Measurements from ENCODE around the gene CAMTA2.

The CAMTA2 gene

DNA sequence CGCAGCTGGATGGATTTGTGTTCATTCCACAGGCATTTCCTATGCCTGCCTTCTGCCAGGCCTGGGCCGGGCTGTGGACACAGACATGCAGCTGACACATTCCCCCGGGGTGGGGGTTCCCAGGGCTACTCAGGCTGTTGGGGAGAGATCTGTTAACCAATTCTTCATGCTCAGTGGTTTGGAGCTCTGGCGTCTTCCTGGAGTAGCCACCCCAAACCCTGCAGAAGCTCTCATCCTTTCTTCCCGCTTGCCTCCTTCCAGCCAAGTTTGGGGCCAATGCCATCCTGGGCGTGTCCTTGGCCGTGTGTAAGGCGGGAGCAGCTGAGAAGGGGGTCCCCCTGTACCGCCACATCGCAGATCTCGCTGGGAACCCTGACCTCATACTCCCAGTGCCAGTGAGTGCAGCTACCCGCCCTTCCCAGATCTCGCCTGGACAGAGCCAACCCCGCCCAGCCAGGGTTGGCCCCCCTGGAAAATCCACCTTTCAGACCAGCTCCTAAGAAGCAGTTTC is 34.0 kb downstream of the CAMTA2 start:
- Histone ChIP-seq H3K4me3 (ENCODE audit: extremely low read depth, insufficient read depth, low read length, poor library complexity, severe bottlenecking) (no peak overlapping the region), H3K9me3 (ENCODE audit: control insufficient read depth, low read length) (no peaks in the 10 kb centered on the region), H3K27ac (ENCODE audit: low read depth, low read length, severe bottlenecking) (peak overlapping the region; percentile 6), H3K36me3 (ENCODE audit: control insufficient read depth, insufficient read depth, low read length) (peaks cover 21% of the 10 kb centered on the region), H3K4me1 (ENCODE audit: control insufficient read depth, insufficient read depth, low read length, poor library complexity, severe bottlenecking) (peaks cover 35% of the 10 kb centered on the region)
- 94 to 95% methylated on average over 12 to 14 of the region's 14 CpGs for WGBS, 2 experiments (ENCODE audit: insufficient coverage in 2 of 2)

DNA sequence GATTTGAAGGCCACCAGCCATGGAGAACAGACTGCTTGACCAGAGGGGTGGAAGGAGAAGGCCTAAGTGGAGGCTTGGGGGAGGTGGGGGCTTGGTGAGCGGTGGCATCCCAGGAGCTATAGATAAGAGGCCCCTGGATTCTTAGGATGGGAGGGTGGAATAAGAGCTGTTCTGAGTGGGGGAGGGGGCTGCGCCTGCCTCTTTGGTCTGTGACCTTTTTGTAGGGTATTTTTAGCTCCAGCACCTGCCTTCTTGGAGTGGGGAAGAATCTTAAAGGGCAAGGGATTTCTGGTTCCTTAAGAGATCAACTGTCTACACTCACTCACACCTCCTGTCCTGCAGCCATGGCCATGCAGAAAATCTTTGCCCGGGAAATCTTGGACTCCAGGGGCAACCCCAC is 36.0 kb downstream of the CAMTA2 start:
- peak overlapping the region; percentile 98 for H3K4me3 ChIP-seq (ENCODE audit: extremely low read depth, insufficient read depth, low read length, poor library complexity, severe bottlenecking)
- peak overlapping the region; percentile 54 for H3K27ac ChIP-seq (ENCODE audit: low read depth, low read length, severe bottlenecking)
- 42 to 54% methylated on average over 2 of the region's 3 CpGs for WGBS, 2 experiments (ENCODE audit: insufficient coverage in 2 of 2)

DNA sequence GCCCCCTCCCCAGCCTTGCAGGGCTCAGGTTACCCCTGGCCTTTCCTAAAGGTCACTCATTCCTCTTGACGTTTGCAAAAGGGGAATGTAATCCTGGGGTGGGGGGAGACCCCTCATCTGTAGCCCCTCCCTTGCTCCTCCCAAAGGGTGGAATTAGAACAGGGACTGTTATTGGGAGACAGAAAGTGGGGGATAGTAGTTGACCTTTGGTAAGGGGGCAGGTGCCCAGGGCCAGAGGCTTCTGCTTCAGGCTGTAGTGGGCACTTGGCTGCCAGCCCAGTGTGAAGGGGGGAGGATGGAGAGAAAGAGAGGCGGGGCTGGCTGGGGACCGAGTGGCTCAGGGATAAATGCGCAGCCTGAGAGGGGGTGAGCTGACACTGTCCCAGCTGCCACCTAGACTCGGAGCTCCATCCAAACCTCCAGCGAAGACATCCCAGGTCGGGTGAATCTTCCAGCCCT is 36.7 kb downstream of the CAMTA2 start, which contains the start of gene ENO3:
TSS of gene ENO3 (plus strand) at position 374 of the 459 bp plus-strand sequence. CDS start 711 bp downstream, outside the sequence.
- Histone ChIP-seq H3K4me3 (ENCODE audit: extremely low read depth, insufficient read depth, low read length, poor library complexity, severe bottlenecking) (peak within 1 kb of the TSS; percentile 98), H3K27ac (ENCODE audit: low read depth, low read length, severe bottlenecking) (peak within 1 kb of the TSS; percentile 97), H3K4me1 (ENCODE audit: control insufficient read depth, insufficient read depth, low read length, poor library complexity, severe bottlenecking) (peaks cover 32% of the 10 kb centered on the region), H3K36me3 (ENCODE audit: control insufficient read depth, insufficient read depth, low read length) (peaks cover 27% of the 10 kb centered on the region), H3K9me3 (ENCODE audit: control insufficient read depth, low read length) (no peaks in the 10 kb centered on the region)
- WGBS, 2 experiments (ENCODE audit: insufficient coverage in 2 of 2): 23% methylated on average over 5 of the region's 7 CpGs; no CpG with 5 or more reads in 1 of the 2 experiments

More for the DNA sequence above, 36.0 kb downstream of the CAMTA2 start:
- Histone ChIP-seq H3K9me3 (ENCODE audit: control insufficient read depth, low read length) (no peaks in the 10 kb centered on the region), H3K4me1 (ENCODE audit: control insufficient read depth, insufficient read depth, low read length, poor library complexity, severe bottlenecking) (peaks cover 35% of the 10 kb centered on the region), H3K36me3 (ENCODE audit: control insufficient read depth, insufficient read depth, low read length) (peaks cover 21% of the 10 kb centered on the region)

DNA sequence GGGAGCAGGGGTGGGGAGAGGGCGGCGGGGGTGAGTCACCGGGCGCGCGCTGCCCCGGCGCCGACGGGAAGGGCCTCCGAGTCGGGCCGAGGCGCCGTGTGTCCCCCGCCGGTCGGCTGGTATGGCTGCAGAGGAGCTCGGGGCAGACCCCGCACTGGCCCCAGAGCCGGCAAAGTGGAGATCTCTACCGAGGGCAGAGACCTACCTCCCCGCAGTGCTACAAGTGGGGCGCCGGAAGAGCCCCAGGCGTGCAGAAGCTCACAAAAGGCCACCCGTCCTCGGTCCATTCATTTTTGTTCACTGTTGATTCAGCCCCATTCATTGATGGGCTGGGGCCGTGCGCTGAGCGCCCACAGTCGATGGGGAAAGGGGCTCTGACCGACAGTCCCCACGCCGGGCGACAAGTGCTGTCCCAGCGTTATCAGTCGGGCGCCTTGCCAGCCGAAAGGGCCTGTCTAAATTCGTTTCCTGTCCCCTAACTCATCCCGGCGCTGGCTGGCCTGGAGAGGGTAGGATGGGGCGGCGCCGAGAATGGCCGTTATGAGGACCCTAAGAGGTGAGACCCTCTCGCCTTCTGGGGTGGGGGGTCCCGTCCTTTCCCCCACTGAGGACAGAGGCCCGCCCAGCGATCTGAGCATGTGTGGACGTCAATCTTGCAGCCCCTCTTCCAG is 37.3 kb downstream of the CAMTA2 start:
- Histone ChIP-seq H3K27ac (ENCODE audit: low read depth, low read length, severe bottlenecking) (peak overlapping the region; percentile 97), H3K4me3 (ENCODE audit: extremely low read depth, insufficient read depth, low read length, poor library complexity, severe bottlenecking) (peak overlapping the region; percentile 98)
- WGBS, 2 experiments (ENCODE audit: insufficient coverage in 2 of 2): 1% methylated on average over 29 to 39 of the region's 52 CpGs

DNA sequence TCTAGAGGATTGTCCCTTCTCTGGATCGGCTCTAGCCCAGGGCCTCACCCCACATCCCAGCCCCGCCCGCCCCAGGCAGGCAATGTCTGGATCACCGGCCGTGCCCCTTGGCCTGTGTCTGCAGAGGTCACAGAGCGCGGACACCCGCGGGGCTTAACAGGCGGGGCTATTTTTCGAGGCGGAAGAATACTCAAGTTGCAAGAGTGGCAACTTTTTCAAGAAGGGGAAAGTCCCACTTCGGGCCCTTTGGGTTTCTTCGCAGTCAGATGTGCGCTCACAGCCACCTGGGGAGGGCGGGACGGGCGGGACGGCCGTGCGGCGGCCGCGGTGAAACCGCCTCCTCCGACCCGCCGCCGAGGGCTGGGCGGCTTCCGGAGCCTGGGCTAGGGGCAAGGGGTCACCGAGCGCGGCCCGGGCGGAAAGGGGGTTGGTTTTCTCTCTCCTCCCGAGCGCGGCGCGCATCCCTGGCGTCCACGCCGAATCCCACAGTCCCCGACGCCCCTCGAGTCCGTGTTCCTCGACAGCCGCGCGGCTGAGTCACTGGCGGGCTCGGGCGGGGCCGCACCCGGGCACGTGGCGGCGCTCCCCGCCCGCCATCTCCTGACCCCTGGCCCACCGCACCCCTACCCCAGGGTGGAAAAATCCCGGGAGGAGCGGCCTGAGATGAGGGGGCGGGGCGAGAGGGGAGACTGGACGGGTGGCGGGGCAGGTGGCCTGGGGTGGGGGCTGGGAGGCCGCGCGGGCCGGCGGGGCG is 38.0 kb downstream of the CAMTA2 start:
- WGBS, 2 experiments (ENCODE audit: insufficient coverage in 2 of 2): 0 to 1% methylated on average over 36 to 57 of the region's 75 CpGs
- peak overlapping the region; percentile 97 for H3K27ac ChIP-seq (ENCODE audit: low read depth, low read length, severe bottlenecking)
- peak overlapping the region; percentile 98 for H3K4me3 ChIP-seq (ENCODE audit: extremely low read depth, insufficient read depth, low read length, poor library complexity, severe bottlenecking)
- no peaks in the 10 kb centered on the region for H3K9me3 ChIP-seq (ENCODE audit: control insufficient read depth, low read length)
- H3K4me1 ChIP-seq (ENCODE audit: control insufficient read depth, insufficient read depth, low read length, poor library complexity, severe bottlenecking): peaks cover 44% of the 10 kb centered on the region
- H3K36me3 ChIP-seq (ENCODE audit: control insufficient read depth, insufficient read depth, low read length): peaks cover 34% of the 10 kb centered on the region

More for the DNA sequence above, 37.3 kb downstream of the CAMTA2 start:
- peaks cover 27% of the 10 kb centered on the region for H3K36me3 ChIP-seq (ENCODE audit: control insufficient read depth, insufficient read depth, low read length)
- peaks cover 37% of the 10 kb centered on the region for H3K4me1 ChIP-seq (ENCODE audit: control insufficient read depth, insufficient read depth, low read length, poor library complexity, severe bottlenecking)
- H3K9me3 ChIP-seq (ENCODE audit: control insufficient read depth, low read length): no peaks in the 10 kb centered on the region

DNA sequence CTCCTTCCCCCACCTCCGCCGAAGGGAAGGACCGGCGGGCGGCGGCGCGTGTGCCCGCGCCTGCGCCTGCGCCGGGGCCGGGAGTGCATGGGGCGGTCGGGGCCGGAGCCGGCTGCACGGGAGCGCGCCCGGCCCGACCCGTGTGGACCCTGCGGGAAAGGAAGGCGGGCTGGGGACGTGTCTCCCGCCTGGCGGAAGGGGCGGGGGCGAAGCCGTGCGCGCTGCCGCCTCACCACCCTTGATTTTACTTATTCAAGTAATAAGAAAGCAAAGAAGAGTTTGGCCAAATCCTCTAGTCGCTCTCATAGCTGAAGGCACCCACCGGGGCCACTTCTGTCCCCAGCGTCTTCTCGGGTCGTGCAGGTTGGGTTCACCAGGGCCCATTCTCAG is 38.5 kb downstream of the CAMTA2 start:
- 0% methylated on average over 19 to 21 of the region's 40 CpGs for WGBS, 2 experiments (ENCODE audit: insufficient coverage in 2 of 2)
- H3K4me3 ChIP-seq (ENCODE audit: extremely low read depth, insufficient read depth, low read length, poor library complexity, severe bottlenecking): peak overlapping the region; percentile 98
- H3K36me3 ChIP-seq (ENCODE audit: control insufficient read depth, insufficient read depth, low read length): peaks cover 39% of the 10 kb centered on the region
- no peaks in the 10 kb centered on the region for H3K9me3 ChIP-seq (ENCODE audit: control insufficient read depth, low read length)
- peaks cover 49% of the 10 kb centered on the region for H3K4me1 ChIP-seq (ENCODE audit: control insufficient read depth, insufficient read depth, low read length, poor library complexity, severe bottlenecking)
- peak overlapping the region; percentile 97 for H3K27ac ChIP-seq (ENCODE audit: low read depth, low read length, severe bottlenecking)

DNA sequence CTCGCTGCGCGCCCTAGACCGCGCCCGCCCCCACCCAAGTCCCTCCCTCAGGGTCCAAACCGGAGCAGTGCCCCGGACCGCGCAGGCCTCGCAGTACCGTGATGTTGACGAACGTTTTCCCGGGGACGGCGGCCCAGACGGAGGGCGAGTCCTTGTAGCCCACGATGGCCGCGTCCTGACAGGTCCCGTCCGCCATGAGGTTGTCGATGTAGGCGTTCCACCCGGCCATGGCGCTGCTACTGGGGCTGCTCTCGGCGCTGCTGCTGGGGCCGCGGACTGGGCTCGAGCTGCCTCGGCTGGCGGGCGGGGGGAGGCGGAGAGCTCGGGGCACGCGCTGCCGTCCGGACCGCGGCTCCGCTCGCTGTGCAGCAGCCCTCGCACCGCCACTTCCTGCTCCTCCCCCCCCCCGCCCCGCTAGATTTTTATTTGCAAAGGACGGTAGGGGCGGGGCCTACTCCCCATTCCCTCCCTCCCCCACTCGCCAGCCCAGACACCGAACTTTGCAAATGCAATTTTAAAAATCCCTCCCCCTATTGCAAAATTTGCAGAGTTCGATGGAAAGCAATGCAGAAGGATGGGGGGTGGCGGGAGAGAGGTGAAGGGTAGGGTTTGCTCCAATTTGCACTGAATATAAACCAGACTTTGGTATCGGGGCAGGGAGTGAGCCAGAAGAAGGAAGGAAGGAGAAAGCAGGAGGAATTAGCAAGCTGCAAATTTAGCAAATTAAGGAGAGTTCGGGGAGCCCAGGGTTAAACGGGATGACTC is 39.1 kb downstream of the CAMTA2 start, which contains the start of gene PFN1:
TSS of gene PFN1 (minus strand) at position 365 of the 765 bp plus-strand sequence. CDS start at position 229, 136 bp downstream.
- Histone ChIP-seq H3K27ac (ENCODE audit: low read depth, low read length, severe bottlenecking) (peak within 1 kb of the TSS; percentile 97), H3K9me3 (ENCODE audit: control insufficient read depth, low read length) (no peaks in the 10 kb centered on the region), H3K4me3 (ENCODE audit: extremely low read depth, insufficient read depth, low read length, poor library complexity, severe bottlenecking) (peak within 1 kb of the TSS; percentile 98), H3K36me3 (ENCODE audit: control insufficient read depth, insufficient read depth, low read length) (peaks cover 45% of the 10 kb centered on the region), H3K4me1 (ENCODE audit: control insufficient read depth, insufficient read depth, low read length, poor library complexity, severe bottlenecking) (peaks cover 46% of the 10 kb centered on the region)
- 0 to 1% methylated on average over 39 to 42 of the region's 59 CpGs for WGBS, 2 experiments (ENCODE audit: insufficient coverage in 2 of 2)

DNA sequence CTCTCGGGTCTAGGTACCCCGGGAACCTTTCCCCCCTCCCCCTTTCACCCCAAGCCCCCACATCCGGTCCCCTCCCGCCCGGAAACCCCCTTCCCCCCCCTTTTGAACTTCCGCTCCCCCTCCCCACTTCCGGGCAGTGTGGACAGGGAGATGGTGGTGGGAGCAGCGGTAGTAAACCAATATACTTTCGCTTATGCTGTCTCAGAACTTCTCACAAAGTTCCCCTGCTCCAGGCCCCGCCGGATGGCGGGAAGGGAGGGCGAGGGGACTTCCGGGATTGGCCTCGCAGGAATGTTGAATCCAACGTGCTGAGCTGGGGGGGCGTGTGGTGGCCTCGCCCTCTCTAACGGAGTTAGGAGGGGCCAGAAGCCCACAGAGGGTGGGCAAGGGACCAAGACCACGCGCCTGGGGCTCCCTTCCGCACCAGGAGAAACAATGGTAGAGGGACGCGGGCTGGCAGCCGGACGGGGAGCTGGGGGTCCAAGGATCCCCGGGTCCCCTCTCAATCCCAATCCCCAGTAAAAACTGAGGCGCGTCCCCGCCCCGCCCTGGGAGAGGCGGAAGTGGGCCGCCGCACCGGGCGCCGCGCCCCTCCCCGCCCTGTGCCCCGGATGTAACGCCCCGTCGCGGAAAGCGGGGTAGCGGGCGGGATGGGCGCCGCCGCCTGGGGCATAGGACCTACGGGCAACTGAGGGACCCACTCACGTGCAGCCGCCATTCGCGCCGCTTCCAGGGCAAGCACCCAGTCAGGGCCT is 39.9 kb downstream of the CAMTA2 start:
- H3K4me3 ChIP-seq (ENCODE audit: extremely low read depth, insufficient read depth, low read length, poor library complexity, severe bottlenecking): peak overlapping the region; percentile 98
- H3K4me1 ChIP-seq (ENCODE audit: control insufficient read depth, insufficient read depth, low read length, poor library complexity, severe bottlenecking): peaks cover 46% of the 10 kb centered on the region
- peak overlapping the region; percentile 97 for H3K27ac ChIP-seq (ENCODE audit: low read depth, low read length, severe bottlenecking)
- WGBS, 2 experiments (ENCODE audit: insufficient coverage in 2 of 2): 0% methylated on average over 33 to 39 of the region's 56 CpGs
- no peaks in the 10 kb centered on the region for H3K9me3 ChIP-seq (ENCODE audit: control insufficient read depth, low read length)
- peaks cover 53% of the 10 kb centered on the region for H3K36me3 ChIP-seq (ENCODE audit: control insufficient read depth, insufficient read depth, low read length)

DNA sequence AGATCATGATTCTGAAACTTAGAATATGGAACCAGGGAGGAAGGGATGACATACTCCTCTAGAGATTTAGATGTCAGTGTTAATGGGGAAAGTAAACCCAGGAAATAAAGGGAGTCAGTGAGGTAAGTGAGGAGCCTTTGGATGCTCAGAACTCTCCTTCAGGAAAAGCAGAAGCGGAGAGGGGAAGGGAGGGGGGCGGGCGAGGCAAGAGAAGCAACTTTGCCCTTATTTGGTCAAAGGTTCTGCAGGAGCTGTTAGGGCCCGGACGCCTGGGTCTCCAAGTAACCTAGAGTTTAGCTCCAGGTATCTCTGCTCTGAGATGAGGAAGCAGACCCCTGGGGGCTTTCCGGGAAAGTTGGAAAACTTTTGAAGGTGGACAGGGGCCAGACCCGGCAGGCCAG is 40.5 kb downstream of the CAMTA2 start:
- Histone ChIP-seq H3K4me1 (ENCODE audit: control insufficient read depth, insufficient read depth, low read length, poor library complexity, severe bottlenecking) (peaks cover 50% of the 10 kb centered on the region), H3K27ac (ENCODE audit: low read depth, low read length, severe bottlenecking) (peak overlapping the region; percentile 57), H3K9me3 (ENCODE audit: control insufficient read depth, low read length) (no peaks in the 10 kb centered on the region), H3K36me3 (ENCODE audit: control insufficient read depth, insufficient read depth, low read length) (peaks cover 59% of the 10 kb centered on the region), H3K4me3 (ENCODE audit: extremely low read depth, insufficient read depth, low read length, poor library complexity, severe bottlenecking) (peak overlapping the region; percentile 98)
- WGBS, 2 experiments (ENCODE audit: insufficient coverage in 2 of 2): 0 to 5% methylated on average over 2 to 5 of the region's 7 CpGs

Data from mesodermal cell (in vitro differentiated cells).